ENCODE measurements around the gene STK32B. TPM values are rescaled to one million over a fixed set of nuclear protein-coding genes. Genes with fewer than 3 reads are reported as not detected.

Gene STK32B
- total and polyA plus RNA-seq, 2 donors (not counting 1 experiment from before 2014, with no cell fraction given) = 0.22 to 0.30 TPM

DNA sequence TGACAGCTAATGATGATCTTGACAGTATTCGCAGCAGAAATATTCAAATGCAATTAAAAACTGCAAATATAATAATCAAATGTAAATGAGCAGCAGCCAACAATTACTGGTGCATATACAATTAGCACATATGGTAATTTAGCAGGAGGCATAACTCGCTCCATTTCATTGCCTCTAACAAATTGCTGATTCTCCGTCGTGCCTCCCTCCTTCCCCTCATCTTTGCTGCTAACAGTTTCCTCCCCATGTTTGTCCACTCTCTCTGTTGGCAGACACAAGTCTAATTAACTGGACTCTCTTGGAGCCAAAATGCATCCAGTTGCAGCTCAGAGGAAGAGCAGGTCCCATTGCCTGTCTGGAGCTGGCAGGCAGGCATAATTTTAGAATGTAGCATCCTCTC lies 210.6 kb downstream of the STK32B start:
- no peak overlapping the region for H3K9ac ChIP-seq (ENCODE audit: low read length)
- H3K27me3 ChIP-seq (replicated peaks in 1 of 4; ENCODE audit: control extremely low read depth in 1 of 4, control insufficient read depth in 3 of 4, insufficient read depth in 4 of 4, low read length in 3 of 4) = no peaks in the 10 kb centered on the region
- Mint-ChIP-seq H3K27me3 (no peaks in the 10 kb centered on the region), H3K9me3 (ENCODE audit: insufficient read depth) (no peaks in the 10 kb centered on the region), H3K4me1 (no peaks in the 10 kb centered on the region), H3K4me3 (no peak overlapping the region), H3K27ac (no peak overlapping the region)
- no peak for ATAC-seq (ENCODE audit: low read depth)
- POLR2A ChIA-PET = no interaction called here
- no peak for TF ChIP-seq EZH2 (IDR thresholded peaks at IDR 0.05; ENCODE audit: borderline replicate concordance, insufficient read depth, low read depth, low read length, poor library complexity, severe bottlenecking)
- TF ChIP-seq, protein P1, sequence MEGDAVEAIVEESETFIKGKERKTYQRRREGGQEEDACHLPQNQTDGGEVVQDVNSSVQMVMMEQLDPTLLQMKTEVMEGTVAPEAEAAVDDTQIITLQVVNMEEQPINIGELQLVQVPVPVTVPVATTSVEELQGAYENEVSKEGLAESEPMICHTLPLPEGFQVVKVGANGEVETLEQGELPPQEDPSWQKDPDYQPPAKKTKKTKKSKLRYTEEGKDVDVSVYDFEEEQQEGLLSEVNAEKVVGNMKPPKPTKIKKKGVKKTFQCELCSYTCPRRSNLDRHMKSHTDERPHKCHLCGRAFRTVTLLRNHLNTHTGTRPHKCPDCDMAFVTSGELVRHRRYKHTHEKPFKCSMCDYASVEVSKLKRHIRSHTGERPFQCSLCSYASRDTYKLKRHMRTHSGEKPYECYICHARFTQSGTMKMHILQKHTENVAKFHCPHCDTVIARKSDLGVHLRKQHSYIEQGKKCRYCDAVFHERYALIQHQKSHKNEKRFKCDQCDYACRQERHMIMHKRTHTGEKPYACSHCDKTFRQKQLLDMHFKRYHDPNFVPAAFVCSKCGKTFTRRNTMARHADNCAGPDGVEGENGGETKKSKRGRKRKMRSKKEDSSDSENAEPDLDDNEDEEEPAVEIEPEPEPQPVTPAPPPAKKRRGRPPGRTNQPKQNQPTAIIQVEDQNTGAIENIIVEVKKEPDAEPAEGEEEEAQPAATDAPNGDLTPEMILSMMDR (IDR thresholded peaks at IDR 0.05) = no peak
- intact Hi-C loops (cut with micrococcal nuclease) = no loop called here
- H3K4me2 ChIP-seq (replicated peaks; ENCODE audit: low read depth, low read length, poor library complexity, severe bottlenecking) = no peak overlapping the region
- DNase-seq = no peak
- no peak overlapping the region for H2AFZ ChIP-seq (ENCODE audit: insufficient read depth, low read depth, low read length, poor library complexity, severe bottlenecking)
- WGBS (ENCODE audit: insufficient coverage) = 85% methylated on average over 3 of the region's 4 CpGs
- H3K4me1 ChIP-seq (ENCODE audit: control insufficient read depth in 2 of 2, insufficient read depth in 2 of 2, low read length in 2 of 2) = no peaks in the 10 kb centered on the region
- H4K20me1 ChIP-seq (ENCODE audit: control insufficient read depth, insufficient read depth, low read length, poor library complexity, severe bottlenecking) = no peaks in the 10 kb centered on the region
- no peak overlapping the region for H3K4me3 ChIP-seq (ENCODE audit: control extremely low read depth in 1 of 5, extremely low read depth in 1 of 5, insufficient read depth in 1 of 5, low read depth in 2 of 5, low read length in 4 of 5)
- CTCF ChIA-PET = no interaction called here
- H3K9me3 ChIP-seq (ENCODE audit: control extremely low read depth in 1 of 3, control insufficient read depth in 2 of 3, insufficient read depth in 1 of 3, low read length in 2 of 3) = no peaks in the 10 kb centered on the region
- no peaks in the 10 kb centered on the region for H3K36me3 ChIP-seq (replicated peaks in 1 of 2; ENCODE audit: control extremely low read depth in 1 of 2, control insufficient read depth in 1 of 2, extremely low read depth in 1 of 2, insufficient read depth in 2 of 2, low read length in 1 of 2)
- no peak overlapping the region for H3K27ac ChIP-seq (ENCODE audit: low read length in 2 of 2)
- no peaks in the 10 kb centered on the region for H3K79me2 ChIP-seq (ENCODE audit: control insufficient read depth, insufficient read depth, low read length)

DNA sequence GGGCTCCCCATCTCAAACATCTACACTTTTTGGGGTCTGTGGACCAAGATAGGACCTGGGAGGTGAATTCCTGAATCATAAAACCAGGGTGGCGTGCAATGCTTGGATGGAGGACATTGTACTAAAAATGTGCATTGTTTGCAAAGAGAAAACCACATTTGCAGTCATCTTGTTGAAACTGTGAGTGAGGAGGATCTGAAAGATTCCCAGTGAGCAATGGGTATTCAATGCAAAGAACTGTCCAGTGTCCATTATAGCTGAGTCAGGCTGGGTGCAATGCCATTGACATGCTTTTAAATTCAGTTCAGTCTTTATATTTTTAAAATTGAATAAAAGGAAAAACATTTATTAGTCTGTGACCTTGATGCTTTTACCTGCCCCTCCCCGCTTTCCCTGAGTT lies 215.7 kb downstream of the STK32B start:
- no CpG with 5 or more reads among the region's 2 CpGs for WGBS (ENCODE audit: insufficient coverage)
- Mint-ChIP-seq H3K4me1 (no peaks in the 10 kb centered on the region), H3K9me3 (ENCODE audit: insufficient read depth) (no peaks in the 10 kb centered on the region), H3K4me3 (no peak overlapping the region), H3K27ac (no peak overlapping the region), H3K27me3 (no peaks in the 10 kb centered on the region)
- ChIA-PET CTCF (no interaction called here), POLR2A (no interaction called here)
- H3K4me2 ChIP-seq (replicated peaks; ENCODE audit: low read depth, low read length, poor library complexity, severe bottlenecking) = no peak overlapping the region
- TF ChIP-seq, protein P1 (IDR thresholded peaks at IDR 0.05) = no peak
- TF ChIP-seq EZH2 (IDR thresholded peaks at IDR 0.05; ENCODE audit: borderline replicate concordance, insufficient read depth, low read depth, low read length, poor library complexity, severe bottlenecking) = no peak
- no peaks in the 10 kb centered on the region for H3K9me3 ChIP-seq (ENCODE audit: control extremely low read depth in 1 of 3, control insufficient read depth in 2 of 3, insufficient read depth in 1 of 3, low read length in 2 of 3)
- H2AFZ ChIP-seq (ENCODE audit: insufficient read depth, low read depth, low read length, poor library complexity, severe bottlenecking) = no peak overlapping the region
- no peak overlapping the region for H3K9ac ChIP-seq (ENCODE audit: low read length)
- H4K20me1 ChIP-seq (ENCODE audit: control insufficient read depth, insufficient read depth, low read length, poor library complexity, severe bottlenecking) = no peaks in the 10 kb centered on the region
- H3K27ac ChIP-seq (ENCODE audit: low read length in 2 of 2) = no peak overlapping the region
- no peaks in the 10 kb centered on the region for H3K36me3 ChIP-seq (replicated peaks in 1 of 2; ENCODE audit: control extremely low read depth in 1 of 2, control insufficient read depth in 1 of 2, extremely low read depth in 1 of 2, insufficient read depth in 2 of 2, low read length in 1 of 2)
- H3K4me1 ChIP-seq (ENCODE audit: control insufficient read depth in 2 of 2, insufficient read depth in 2 of 2, low read length in 2 of 2) = no peaks in the 10 kb centered on the region
- no peak overlapping the region for H3K4me3 ChIP-seq (ENCODE audit: control extremely low read depth in 1 of 5, extremely low read depth in 1 of 5, insufficient read depth in 1 of 5, low read depth in 2 of 5, low read length in 4 of 5)
- ATAC-seq (ENCODE audit: low read depth) = no peak
- H3K79me2 ChIP-seq (ENCODE audit: control insufficient read depth, insufficient read depth, low read length) = no peaks in the 10 kb centered on the region
- no peaks in the 10 kb centered on the region for H3K27me3 ChIP-seq (replicated peaks in 1 of 4; ENCODE audit: control extremely low read depth in 1 of 4, control insufficient read depth in 3 of 4, insufficient read depth in 4 of 4, low read length in 3 of 4)
- no peak for DNase-seq
- intact Hi-C loops (cut with micrococcal nuclease) = no loop called here
